HepG2 (cell line): ENCODE data around the gene PNO1. TPM values are rescaled to one million over a fixed set of nuclear protein-coding genes. Genes with fewer than 3 reads are reported as not detected.

Experiments used
- ATAC-seq: fragments of 200-7000 bp; cut with Tn5 transposase; 3 replicates; pipeline ENCODE4 v1.9.1; 2020; ENCODE audit warnings: mild to moderate bottlenecking, moderate library complexity
- BruUV-seq: library from RNA; stranded (reverse); fragments of 400-500 nt; replicated peaks from 2 replicates; lab custom pipeline; 2021; lab: Mats Ljungman, UMichigan
- CTCF ChIA-PET: fragments of 300-600 bp; formaldehyde crosslinking; extraction: SDS; loops from one replicate; lab custom pipeline; 2021; ENCODE audit warnings: low total read pairs, inconsistent platforms, low intra/inter-chr PET ratio; lab: Yijun Ruan, JAX
- POLR2A ChIA-PET: fragments of 350-600 bp; sonication (Branson Sonifier 250); formaldehyde crosslinking; loops from one replicate; lab custom pipeline; 2020; ENCODE audit warnings: antibody characterized with exemption, inconsistent platforms; lab: Yijun Ruan, JAX
- DNase-seq: peaks from one replicate; pipeline ENCODE4 v3.0.0-alpha.2; 2015; ENCODE audit warnings: low spot score
- FAIRE-seq: peaks from 3 replicates; lab custom pipeline; 2011; peaks lifted over from hg19 to GRCh38; lab: Jason Lieb, UNC
- H2AFZ ChIP-seq: one replicate; pipeline ENCODE4 v1.6.1; 2011; ENCODE audit warnings: low read length, inconsistent platforms
- H3K27ac ChIP-seq: fragments of 300-600 bp; 3 replicates; pipeline ENCODE4 v1.8.0; 2011; ENCODE audit warnings: mixed run types, mild to moderate bottlenecking, mixed read lengths, low read length, inconsistent platforms; ENCODE audit not compliant: insufficient read depth; ENCODE audit errors: extremely low read length
- H3K27me3 ChIP-seq, 2 experiments: fragments of 200-600 bp in 1 of 2; 2 replicates in 1 of 2; 3 replicates in 1 of 2; pipeline versions ENCODE4 v1.6.0 to v1.8.0; 2011; ENCODE audit warnings: low read length in 2 of 2, mild to moderate bottlenecking in 2 of 2, moderate library complexity in 2 of 2, inconsistent platforms in 1 of 2; ENCODE audit not compliant: insufficient read depth in 2 of 2, control insufficient read depth in 1 of 2
- H3K36me3 ChIP-seq, 2 experiments: fragments of 200-600 bp in 1 of 2; replicated peaks in 1 of 2; 2 replicates in 1 of 2; 3 replicates in 1 of 2; pipeline versions ENCODE4 v1.5.1 to v1.8.0; 2011; ENCODE audit warnings: low read length in 2 of 2, inconsistent platforms in 1 of 2; ENCODE audit not compliant: insufficient read depth in 2 of 2, control insufficient read depth in 1 of 2
- H3K4me1 ChIP-seq: 2 replicates; pipeline ENCODE4 v1.5.1; 2012; ENCODE audit warnings: low read length, inconsistent platforms; ENCODE audit not compliant: insufficient read depth
- H3K4me2 ChIP-seq: 2 replicates; pipeline ENCODE4 v1.6.0; 2011; ENCODE audit warnings: low read depth, low read length, inconsistent platforms
- H3K4me3 ChIP-seq, 3 experiments: fragments of 200-600 bp in 1 of 3; sonication (generic), shearing (Covaris generic) in 1 of 3; replicated peaks in 1 of 3; 2 replicates each; pipeline ENCODE4 v1.5.1; 2011 to 2016; ENCODE audit warnings: low read length in 3 of 3, inconsistent platforms in 2 of 3, low read depth in 2 of 3, mild to moderate bottlenecking in 2 of 3, control low read depth in 1 of 3, mixed read lengths in 1 of 3; ENCODE audit not compliant: insufficient read depth in 1 of 3
- H3K79me2 ChIP-seq: one replicate; pipeline ENCODE4 v1.6.1; 2011; ENCODE audit warnings: low read length, inconsistent platforms; ENCODE audit not compliant: insufficient read depth
- H3K9ac ChIP-seq: 2 replicates; pipeline ENCODE4 v1.6.0; 2011; ENCODE audit warnings: mild to moderate bottlenecking, low read depth, low read length, inconsistent platforms; ENCODE audit not compliant: insufficient read depth
- H3K9me3 ChIP-seq: 2 replicates; pipeline ENCODE4 v1.5.1; 2012; ENCODE audit warnings: mild to moderate bottlenecking, low read length
- H4K20me1 ChIP-seq: 2 replicates; pipeline ENCODE4 v1.6.0; 2011; ENCODE audit warnings: inconsistent platforms, mild to moderate bottlenecking, low read length, moderate library complexity; ENCODE audit not compliant: insufficient read depth
- ATF2 ChIP-seq: sonication (generic); formaldehyde crosslinking; IDR thresholded peaks from 2 replicates; pipeline ENCODE4 v1.4.0; 2020; ENCODE audit warnings: missing genetic modification reagents
- ATF7 ChIP-seq, 2 experiments: fragments of 450-650 bp in 1 of 2; sonication (generic) in 1 of 2; formaldehyde crosslinking in 1 of 2; IDR thresholded peaks; 2 replicates each; pipeline versions ENCODE4 v1.4.0 to v1.6.1; 2016 to 2020; ENCODE audit warnings: antibody characterized with exemption in 1 of 2, mild to moderate bottlenecking in 1 of 2, missing genetic modification reagents in 1 of 2
- CEBPZ ChIP-seq: IDR thresholded peaks from 2 replicates; pipeline ENCODE4 v1.6.1; 2012; ENCODE audit warnings: low read length, improper control_type of control experiment
- ERF ChIP-seq: IDR thresholded peaks from 2 replicates; pipeline ENCODE4 v1.6.1; 2018; ENCODE audit warnings: missing biosample characterization, missing genetic modification reagents
- RERE ChIP-seq: IDR thresholded peaks from 2 replicates; pipeline ENCODE4 v1.6.1; 2016; ENCODE audit warnings: low read depth, missing genetic modification reagents, missing compliant biosample characterization
- TEF ChIP-seq: sonication (generic); formaldehyde crosslinking; IDR thresholded peaks from 2 replicates; pipeline ENCODE4 v1.5.0; 2020; ENCODE audit warnings: missing genetic modification reagents
- ZNF609 ChIP-seq: sonication (generic); formaldehyde crosslinking; IDR thresholded peaks from 2 replicates; pipeline ENCODE4 v1.4.0; 2020; ENCODE audit warnings: mild to moderate bottlenecking, missing genetic modification reagents, borderline replicate concordance
- WGBS: methylation state at CpG from one replicate; pipeline ENCODE4 v1.1.6; 2017; ENCODE audit warnings: low lambda C conversion rate; 5-methylcytosine and 5-hydroxymethylcytosine counted together
- in situ Hi-C: cut with HindIII; loops from 2 replicates; pipeline ENCODE4 v1.10.0; 2017; ENCODE audit warnings: low pct_unique_long_range_greater_than_20kb; ENCODE audit not compliant: extremely low pct_ligation_motif_present
- intact Hi-C: fragments of 100-400 bp; cut with micrococcal nuclease; formaldehyde crosslinking; loops from one replicate; pipeline ENCODE4 v1.10.0; 2022; ENCODE audit not compliant: unreplicated experiment
- polyA plus RNA-seq, 8 experiments: library from polyadenylated mRNA; depleted of rRNA in 3 of 8; stranded (reverse) in 7 of 8; unstranded in 1 of 8; fragments of >200 nt; fragmentation: Illumina TruSeq in 4 of 8; extraction: Trizol in 4 of 8; gene quantifications; 2 replicates each; pipeline versions ENCODE4 v1.2.1 to v1.2.3, GENCODE V29; 2011 to 2016; ENCODE audit warnings: low read depth in 4 of 8, missing spikeins in 1 of 8, mixed read lengths in 1 of 8; ENCODE audit not compliant: insufficient read depth in 1 of 8
- total RNA-seq, 5 experiments: library from RNA; depleted of rRNA; stranded (reverse); fragments of >200 nt; fragmentation: Illumina TruSeq; extraction: Trizol; gene quantifications; 2 replicates each; pipeline ENCODE4 v1.2.3, GENCODE V29; 2016; ENCODE audit warnings: low read depth in 1 of 5

PNO1 gene
- total and polyA plus RNA-seq, 2 of the 13 experiments (the other 11 are each of a cell fraction or from before 2014, with no cell fraction given): 12.8 to 48.5 TPM

- Histone ChIP-seq H3K27ac (no peak overlapping the region), H3K79me2 (peaks cover 79% of the 10 kb centered on the region), H3K9me3 (no peaks in the 10 kb centered on the region), H3K36me3 (no peaks in the 10 kb centered on the region), H3K4me3 (no peak overlapping the region), H3K9ac (no peak overlapping the region), H3K27me3 (no peaks in the 10 kb centered on the region), H2AFZ (no peak overlapping the region), H3K4me2 (no peak overlapping the region), H3K4me1 (peaks cover 31% of the 10 kb centered on the region), H4K20me1 (peaks cover 25% of the 10 kb centered on the region)
- ChIA-PET CTCF (no interaction called here), POLR2A (no interaction called here)
- BruUV-seq: no TSS peak
- intact Hi-C loops: loop anchor here (10.0 kb wide), 1 partner anchor 92 kb away; no protein-coding TSS in a partner anchor
- FAIRE-seq: no peak
- WGBS: 82% methylated on average over 3 of the region's 3 CpGs
- in situ Hi-C loops: no loop called here
- no peak for DNase-seq
- ATAC-seq: no peak
- TF ChIP-seq RERE (CRISPR knock-in tag): no peak
- TF ChIP-seq CEBPZ: no peak
- TF ChIP-seq ATF2 (CRISPR knock-in tag): no peak
- TF ChIP-seq ZNF609 (CRISPR knock-in tag): no peak
- no peak for TF ChIP-seq TEF (CRISPR knock-in tag)
- TF ChIP-seq ERF (CRISPR knock-in tag): no peak
- TF ChIP-seq ATF7 (IDR thresholded peaks at IDR 0.05): no peak
- no peak for TF ChIP-seq ATF7 (CRISPR knock-in tag; IDR thresholded peaks at IDR 0.05)
These were observed 35.5 kb downstream of the PNO1 start for GRCh38 chr2:68193144-68193543.
